Hypothalamus (tissue), 51 donors: Measurements from ENCODE around the gene TEKT2.

Experiments used
- DNase-seq, 51 donors: peaks; one replicate each; lab custom pipeline; 2025; lab: John Stamatoyannopoulos, UW

TEKT2 gene

GRCh38 chr1:36099681-36100341, 15.9 kb downstream of the TEKT2 start:
- peak in 43 of 51 donors; percentile 17 to 79 (median 50) for DNase-seq

- no peak for DNase-seq
Observed at GRCh38 chr1:36100376-36100775, 16.5 kb downstream of the TEKT2 start.

GRCh38 chr1:36101546-36101945, 17.7 kb downstream of the TEKT2 start:
- no peak for DNase-seq

- no peak for DNase-seq
Observed at GRCh38 chr1:36106269-36106668, 22.4 kb downstream of the TEKT2 start.

- no peak for DNase-seq
Observed at GRCh38 chr1:36107394-36107793, 23.5 kb downstream of the TEKT2 start.

GRCh38 chr1:36108314-36108713, 24.4 kb downstream of the TEKT2 start:
- no peak for DNase-seq

- no peak for DNase-seq
Observed at GRCh38 chr1:36109041-36109679, 25.3 kb downstream of the TEKT2 start.

- DNase-seq: no peak
Observed at GRCh38 chr1:36111151-36111550, 27.3 kb downstream of the TEKT2 start.

- no peak for DNase-seq
Observed at GRCh38 chr1:36112823-36113222, 28.9 kb downstream of the TEKT2 start.

- DNase-seq: no peak
Observed at GRCh38 chr1:36114371-36114770, 30.5 kb downstream of the TEKT2 start.

GRCh38 chr1:36115200-36115669, 31.3 kb downstream of the TEKT2 start:
- DNase-seq: peak in 19 of 51 donors; percentile 15 to 62 (median 29)

GRCh38 chr1:36115931-36116330, 32.0 kb downstream of the TEKT2 start:
- DNase-seq: no peak

GRCh38 chr1:36116901-36117300, 33.0 kb downstream of the TEKT2 start:
- peak in 2 of 51 donors; percentile 14 to 34 for DNase-seq

GRCh38 chr1:36118447-36119204, 34.7 kb downstream of the TEKT2 start:
- no peak for DNase-seq

GRCh38 chr1:36119456-36119855, 35.6 kb downstream of the TEKT2 start:
- no peak for DNase-seq

- no peak for DNase-seq
Observed at GRCh38 chr1:36122062-36123030, 38.5 kb downstream of the TEKT2 start.

- peak in 10 of 51 donors; percentile 6 to 23 (median 14) for DNase-seq
Observed at GRCh38 chr1:36123356-36123755, 39.5 kb downstream of the TEKT2 start.

- DNase-seq: no peak
Observed at GRCh38 chr1:36124404-36125128, 40.7 kb downstream of the TEKT2 start.

- DNase-seq: peak in 3 of 51 donors; percentile 14 to 33 (median 21)
Observed at GRCh38 chr1:36125129-36125991, 41.5 kb downstream of the TEKT2 start, which contains the start of gene COL8A2. Gene COL8A2, minus strand, starts transcription at chr1:36125222. Its CDS starts 24,980 bp downstream, at chr1:36100242.
